Mesendoderm (in vitro differentiated cells): ENCODE data around the gene FAM13A. TPM values are rescaled to one million over a fixed set of nuclear protein-coding genes. Genes with fewer than 3 reads are reported as not detected.

Experiments used
- DNase-seq: peaks from one replicate; pipeline ENCODE4 v3.0.0; 2013
- H2AK5ac ChIP-seq: 2 replicates; pipeline ENCODE4 v1.6.1; 2013; ENCODE audit warnings: low read length, inconsistent platforms
- H2BK120ac ChIP-seq: 2 replicates; pipeline ENCODE4 v1.6.1; 2013; ENCODE audit warnings: low read depth, mild to moderate bottlenecking, low read length, moderate library complexity, mixed read lengths
- H2BK15ac ChIP-seq: replicated peaks from 2 replicates; pipeline ENCODE4 v1.6.1; 2013; ENCODE audit warnings: low read depth, mild to moderate bottlenecking, moderate library complexity
- H2BK5ac ChIP-seq: 2 replicates; pipeline ENCODE4 v1.6.1; 2013; ENCODE audit warnings: low read length, inconsistent platforms
- H3K18ac ChIP-seq: 2 replicates; pipeline ENCODE4 v1.6.1; 2013; ENCODE audit warnings: mild to moderate bottlenecking, low read length, mixed read lengths
- H3K23ac ChIP-seq: one replicate; pipeline ENCODE4 v1.6.1; 2013; ENCODE audit warnings: low read length
- H3K27ac ChIP-seq: 2 replicates; pipeline ENCODE4 v1.5.1; 2013; ENCODE audit warnings: low read depth, mild to moderate bottlenecking, inconsistent platforms, low read length, moderate library complexity
- H3K27me3 ChIP-seq: 2 replicates; pipeline ENCODE4 v1.6.1; 2013; ENCODE audit warnings: low read length, control low read depth, mild to moderate bottlenecking, inconsistent platforms; ENCODE audit not compliant: insufficient read depth, poor library complexity
- H3K36me3 ChIP-seq: 2 replicates; pipeline ENCODE4 v1.6.1; 2013; ENCODE audit warnings: low read length, inconsistent platforms; ENCODE audit not compliant: control insufficient read depth, insufficient read depth
- H3K4ac ChIP-seq: one replicate; pipeline ENCODE4 v1.6.1; 2013; ENCODE audit warnings: low read depth, mild to moderate bottlenecking, low read length, moderate library complexity
- H3K4me1 ChIP-seq: 2 replicates; pipeline ENCODE4 v1.6.1; 2013; ENCODE audit warnings: low read depth, low read length, inconsistent platforms; ENCODE audit not compliant: control insufficient read depth
- H3K4me2 ChIP-seq: 2 replicates; pipeline ENCODE4 v1.6.1; 2013; ENCODE audit warnings: low read length
- H3K4me3 ChIP-seq: 2 replicates; pipeline ENCODE4 v1.5.1; 2013; ENCODE audit warnings: mild to moderate bottlenecking, low read length
- H3K56ac ChIP-seq: one replicate; pipeline ENCODE4 v1.6.1; 2013; ENCODE audit warnings: low read length
- H3K79me1 ChIP-seq: 2 replicates; pipeline ENCODE4 v1.6.1; 2013; ENCODE audit warnings: low read length, inconsistent platforms
- H3K79me2 ChIP-seq: 2 replicates; pipeline ENCODE4 v1.6.1; 2013; ENCODE audit warnings: mild to moderate bottlenecking, low read length; ENCODE audit not compliant: control insufficient read depth, insufficient read depth
- H3K9ac ChIP-seq: 2 replicates; pipeline ENCODE4 v1.6.1; 2013; ENCODE audit warnings: low read length, inconsistent platforms
- H4K5ac ChIP-seq: one replicate; pipeline ENCODE4 v1.6.1; 2013; ENCODE audit warnings: low read length
- H4K8ac ChIP-seq: one replicate; pipeline ENCODE4 v1.6.1; 2013; ENCODE audit warnings: low read depth, mild to moderate bottlenecking, control low read depth, low read length, moderate library complexity
- WGBS: extraction: QIAGEN DNeasy Blood & Tissue Kit; methylation state at CpG from one replicate; pipeline ENCODE4 v1.1.7; 2013; ENCODE audit warnings: low lambda C conversion rate, missing lambda C conversion rate; ENCODE audit not compliant: insufficient coverage; ENCODE audit errors: extremely low coverage; 5-methylcytosine and 5-hydroxymethylcytosine counted together
- polyA plus RNA-seq, 2 experiments: library from polyadenylated mRNA; stranded (reverse); fragments of 200-250 nt; gene quantifications; one replicate each; pipeline ENCODE4 v1.2.3, GENCODE V29; 2013

FAM13A gene
- polyA plus RNA-seq (2013, experiment 1 of 2) = 9.0 TPM
- polyA plus RNA-seq (2013, experiment 2 of 2) = 9.4 TPM

- peak; percentile 98 for DNase-seq
Observed at GRCh38 chr4:89056953-89057398, at the start of gene FAM13A. Gene FAM13A (minus strand): TSS chr4:89057185. CDS start chr4:89056964, 221 bp downstream.

GRCh38 chr4:89105726-89106125, 48.7 kb upstream of the FAM13A start:
- no peak overlapping the region for H4K8ac ChIP-seq
- no peaks in the 10 kb centered on the region for H3K79me2 ChIP-seq
- peaks cover 3% of the 10 kb centered on the region for H3K4me1 ChIP-seq
- H3K27ac ChIP-seq = no peak overlapping the region
- H3K27me3 ChIP-seq = peaks cover 1% of the 10 kb centered on the region
- no peak overlapping the region for H2BK15ac ChIP-seq
- H3K18ac ChIP-seq = no peak overlapping the region
- DNase-seq = no peak
- H3K4me3 ChIP-seq = no peak overlapping the region
- no CpG with 5 or more reads among the region's 6 CpGs for WGBS
- no peak overlapping the region for H2AK5ac ChIP-seq
- H3K23ac ChIP-seq = no peak overlapping the region
- H3K79me1 ChIP-seq = no peaks in the 10 kb centered on the region
- H3K36me3 ChIP-seq = no peaks in the 10 kb centered on the region
- no peak overlapping the region for H2BK120ac ChIP-seq
- no peak overlapping the region for H4K5ac ChIP-seq
- no peak overlapping the region for H3K4me2 ChIP-seq
- H3K4ac ChIP-seq = no peak overlapping the region
- H2BK5ac ChIP-seq = no peak overlapping the region
- no peak overlapping the region for H3K56ac ChIP-seq
- H3K9ac ChIP-seq = no peak overlapping the region

More at GRCh38 chr4:89056953-89057398, at the start of gene FAM13A:
- Histone ChIP-seq H3K27ac (no peak within 1 kb of the TSS), H2BK120ac (no peak within 1 kb of the TSS), H3K4me2 (peak within 1 kb of the TSS; percentile 25), H3K9ac (peak within 1 kb of the TSS; percentile 72), H3K18ac (no peak within 1 kb of the TSS), H3K23ac (no peak within 1 kb of the TSS), H2AK5ac (no peak within 1 kb of the TSS), H4K8ac (no peak within 1 kb of the TSS), H3K4me3 (peak within 1 kb of the TSS; percentile 2), H3K4me1 (peaks cover 6% of the 10 kb centered on the region), H4K5ac (no peak within 1 kb of the TSS), H3K27me3 (no peaks in the 10 kb centered on the region), H3K79me1 (peaks cover 2% of the 10 kb centered on the region), H3K56ac (peak within 1 kb of the TSS; percentile 54), H3K4ac (no peak within 1 kb of the TSS), H2BK15ac (no peak within 1 kb of the TSS), H2BK5ac (no peak within 1 kb of the TSS), H3K79me2 (peaks cover 31% of the 10 kb centered on the region), H3K36me3 (no peaks in the 10 kb centered on the region)
- no CpG with 5 or more reads among the region's 9 CpGs for WGBS

GRCh38 chr4:89101256-89102161, 44.5 kb upstream of the FAM13A start:
- H2BK120ac ChIP-seq = no peak overlapping the region
- H3K23ac ChIP-seq = no peak overlapping the region
- no peak overlapping the region for H3K9ac ChIP-seq
- no peak overlapping the region for H3K27ac ChIP-seq
- no peak overlapping the region for H4K5ac ChIP-seq
- no peak overlapping the region for H3K4ac ChIP-seq
- 100% methylated on average over 2 of the region's 11 CpGs for WGBS
- H3K4me2 ChIP-seq = no peak overlapping the region
- H2AK5ac ChIP-seq = no peak overlapping the region
- no peak overlapping the region for H3K18ac ChIP-seq
- H2BK5ac ChIP-seq = no peak overlapping the region
- no peak for DNase-seq
- no peak overlapping the region for H3K4me3 ChIP-seq
- no peak overlapping the region for H4K8ac ChIP-seq
- no peaks in the 10 kb centered on the region for H3K4me1 ChIP-seq
- no peaks in the 10 kb centered on the region for H3K79me2 ChIP-seq
- no peak overlapping the region for H3K56ac ChIP-seq
- no peaks in the 10 kb centered on the region for H3K27me3 ChIP-seq
- H3K79me1 ChIP-seq = no peaks in the 10 kb centered on the region
- no peaks in the 10 kb centered on the region for H3K36me3 ChIP-seq
- no peak overlapping the region for H2BK15ac ChIP-seq

- DNase-seq = no peak
- Histone ChIP-seq H4K8ac (no peak overlapping the region), H2BK120ac (no peak overlapping the region), H2BK5ac (no peak overlapping the region), H3K4ac (no peak overlapping the region), H3K56ac (no peak overlapping the region), H3K36me3 (no peaks in the 10 kb centered on the region), H3K23ac (no peak overlapping the region), H2AK5ac (no peak overlapping the region), H3K18ac (no peak overlapping the region), H3K27me3 (no peaks in the 10 kb centered on the region), H4K5ac (no peak overlapping the region), H3K4me1 (no peaks in the 10 kb centered on the region), H3K9ac (no peak overlapping the region), H3K4me3 (no peak overlapping the region), H2BK15ac (no peak overlapping the region), H3K79me1 (no peaks in the 10 kb centered on the region), H3K79me2 (no peaks in the 10 kb centered on the region), H3K4me2 (no peak overlapping the region), H3K27ac (no peak overlapping the region)
- WGBS = no CpG with 5 or more reads among the region's 3 CpGs
Observed at GRCh38 chr4:89100853-89101252, 43.9 kb upstream of the FAM13A start.

GRCh38 chr4:89099471-89099870, 42.5 kb upstream of the FAM13A start:
- Histone ChIP-seq H2AK5ac (no peak overlapping the region), H2BK120ac (no peak overlapping the region)
- WGBS = no CpG with 5 or more reads among the region's 1 CpG

More at GRCh38 chr4:89099471-89099870, 42.5 kb upstream of the FAM13A start:
- Histone ChIP-seq H3K27ac (no peak overlapping the region), H2BK5ac (no peak overlapping the region), H3K4me2 (no peak overlapping the region), H3K4ac (no peak overlapping the region), H4K5ac (no peak overlapping the region), H3K18ac (no peak overlapping the region), H2BK15ac (no peak overlapping the region), H3K27me3 (no peaks in the 10 kb centered on the region), H3K9ac (no peak overlapping the region), H3K79me1 (no peaks in the 10 kb centered on the region), H3K79me2 (no peaks in the 10 kb centered on the region), H4K8ac (no peak overlapping the region), H3K56ac (no peak overlapping the region), H3K23ac (no peak overlapping the region), H3K4me3 (no peak overlapping the region), H3K36me3 (no peaks in the 10 kb centered on the region), H3K4me1 (no peaks in the 10 kb centered on the region)
- no peak for DNase-seq
